HepG2 (cell line): ENCODE results near the gene CUL9. TPM values are rescaled to one million over a fixed set of nuclear protein-coding genes. Genes with fewer than 3 reads are reported as not detected.

Experiments
- ATAC-seq: fragments of 200-7000 bp; cut with Tn5 transposase; 3 replicates; pipeline ENCODE4 v1.9.1; 2020; ENCODE audit warnings: mild to moderate bottlenecking, moderate library complexity
- BruUV-seq: library from RNA; stranded (reverse); fragments of 400-500 nt; replicated peaks from 2 replicates; lab custom pipeline; 2021; lab: Mats Ljungman, UMichigan
- CTCF ChIA-PET: fragments of 300-600 bp; formaldehyde crosslinking; extraction: SDS; loops from one replicate; lab custom pipeline; 2021; ENCODE audit warnings: low total read pairs, inconsistent platforms, low intra/inter-chr PET ratio; lab: Yijun Ruan, JAX
- POLR2A ChIA-PET: fragments of 350-600 bp; sonication (Branson Sonifier 250); formaldehyde crosslinking; loops from one replicate; lab custom pipeline; 2020; ENCODE audit warnings: antibody characterized with exemption, inconsistent platforms; lab: Yijun Ruan, JAX
- DNase-seq: peaks from one replicate; pipeline ENCODE4 v3.0.0-alpha.2; 2015; ENCODE audit warnings: low spot score
- FAIRE-seq: peaks from 3 replicates; lab custom pipeline; 2011; peaks lifted over from hg19 to GRCh38; lab: Jason Lieb, UNC
- H2AFZ ChIP-seq: one replicate; pipeline ENCODE4 v1.6.1; 2011; ENCODE audit warnings: low read length, inconsistent platforms
- H3K27ac ChIP-seq: fragments of 300-600 bp; 3 replicates; pipeline ENCODE4 v1.8.0; 2011; ENCODE audit warnings: mixed run types, mild to moderate bottlenecking, mixed read lengths, low read length, inconsistent platforms; ENCODE audit not compliant: insufficient read depth; ENCODE audit errors: extremely low read length
- H3K27me3 ChIP-seq, 2 experiments: fragments of 200-600 bp in 1 of 2; 2 replicates in 1 of 2; 3 replicates in 1 of 2; pipeline versions ENCODE4 v1.6.0 to v1.8.0; 2011; ENCODE audit warnings: low read length in 2 of 2, mild to moderate bottlenecking in 2 of 2, moderate library complexity in 2 of 2, inconsistent platforms in 1 of 2; ENCODE audit not compliant: insufficient read depth in 2 of 2, control insufficient read depth in 1 of 2
- H3K36me3 ChIP-seq, 2 experiments: fragments of 200-600 bp in 1 of 2; replicated peaks in 1 of 2; 2 replicates in 1 of 2; 3 replicates in 1 of 2; pipeline versions ENCODE4 v1.5.1 to v1.8.0; 2011; ENCODE audit warnings: low read length in 2 of 2, inconsistent platforms in 1 of 2; ENCODE audit not compliant: insufficient read depth in 2 of 2, control insufficient read depth in 1 of 2
- H3K4me1 ChIP-seq: 2 replicates; pipeline ENCODE4 v1.5.1; 2012; ENCODE audit warnings: low read length, inconsistent platforms; ENCODE audit not compliant: insufficient read depth
- H3K4me2 ChIP-seq: 2 replicates; pipeline ENCODE4 v1.6.0; 2011; ENCODE audit warnings: low read depth, low read length, inconsistent platforms
- H3K4me3 ChIP-seq, 3 experiments: fragments of 200-600 bp in 1 of 3; sonication (generic), shearing (Covaris generic) in 1 of 3; replicated peaks in 1 of 3; 2 replicates each; pipeline ENCODE4 v1.5.1; 2011 to 2016; ENCODE audit warnings: low read length in 3 of 3, inconsistent platforms in 2 of 3, low read depth in 2 of 3, mild to moderate bottlenecking in 2 of 3, control low read depth in 1 of 3, mixed read lengths in 1 of 3; ENCODE audit not compliant: insufficient read depth in 1 of 3
- H3K79me2 ChIP-seq: one replicate; pipeline ENCODE4 v1.6.1; 2011; ENCODE audit warnings: low read length, inconsistent platforms; ENCODE audit not compliant: insufficient read depth
- H3K9ac ChIP-seq: 2 replicates; pipeline ENCODE4 v1.6.0; 2011; ENCODE audit warnings: mild to moderate bottlenecking, low read depth, low read length, inconsistent platforms; ENCODE audit not compliant: insufficient read depth
- H3K9me3 ChIP-seq: 2 replicates; pipeline ENCODE4 v1.5.1; 2012; ENCODE audit warnings: mild to moderate bottlenecking, low read length
- H4K20me1 ChIP-seq: 2 replicates; pipeline ENCODE4 v1.6.0; 2011; ENCODE audit warnings: inconsistent platforms, mild to moderate bottlenecking, low read length, moderate library complexity; ENCODE audit not compliant: insufficient read depth
- GPN1 ChIP-seq: sonication (generic); formaldehyde crosslinking; IDR thresholded peaks from 2 replicates; pipeline ENCODE4 v1.5.1; 2020; ENCODE audit warnings: missing genetic modification reagents, borderline replicate concordance
- HNF4A ChIP-seq: sonication (generic); formaldehyde crosslinking; IDR thresholded peaks from 2 replicates; pipeline ENCODE4 v1.4.0; 2020; ENCODE audit warnings: missing genetic modification reagents
- KLF12 ChIP-seq: sonication (generic); formaldehyde crosslinking; IDR thresholded peaks from 2 replicates; pipeline ENCODE4 v1.4.0; 2020; ENCODE audit warnings: missing genetic modification reagents, borderline replicate concordance
- NR2F6 ChIP-seq, 2 experiments: IDR thresholded peaks; 2 replicates each; pipeline ENCODE4 v1.6.1; 2016; ENCODE audit warnings: antibody characterized with exemption in 1 of 2, mild to moderate bottlenecking in 1 of 2
- RBAK ChIP-seq: sonication (generic); formaldehyde crosslinking; IDR thresholded peaks from 2 replicates; pipeline ENCODE4 v1.5.1; 2020; ENCODE audit warnings: mild to moderate bottlenecking, missing genetic modification reagents
- RFX1 ChIP-seq: fragments of 450-650 bp; IDR thresholded peaks from 2 replicates; pipeline ENCODE4 v1.6.1; 2017
- SNAPC2 ChIP-seq: sonication (generic); formaldehyde crosslinking; IDR thresholded peaks from 2 replicates; pipeline ENCODE4 v1.8.1; 2022; ENCODE audit warnings: mild to moderate bottlenecking, missing genetic modification reagents
- ZBTB38 ChIP-seq: sonication (generic); formaldehyde crosslinking; IDR thresholded peaks from 2 replicates; pipeline ENCODE4 v1.5.1; 2020; ENCODE audit warnings: mild to moderate bottlenecking, missing genetic modification reagents
- ZNF253 ChIP-seq: sonication (generic); formaldehyde crosslinking; IDR thresholded peaks from 2 replicates; pipeline ENCODE4 v1.8.0; 2022; ENCODE audit warnings: mild to moderate bottlenecking, missing genetic modification reagents, borderline replicate concordance
- ZNF354B ChIP-seq: sonication (generic); formaldehyde crosslinking; IDR thresholded peaks from 2 replicates; pipeline ENCODE4 v1.8.0; 2022; ENCODE audit warnings: mild to moderate bottlenecking, missing genetic modification reagents
- ZNF7 ChIP-seq: IDR thresholded peaks from 2 replicates; pipeline ENCODE4 v1.6.1; 2016; ENCODE audit warnings: missing biosample characterization, missing genetic modification reagents
- WGBS: methylation state at CpG from one replicate; pipeline ENCODE4 v1.1.6; 2017; ENCODE audit warnings: low lambda C conversion rate; 5-methylcytosine and 5-hydroxymethylcytosine counted together
- in situ Hi-C: cut with HindIII; loops from 2 replicates; pipeline ENCODE4 v1.10.0; 2017; ENCODE audit warnings: low pct_unique_long_range_greater_than_20kb; ENCODE audit not compliant: extremely low pct_ligation_motif_present
- intact Hi-C: fragments of 100-400 bp; cut with micrococcal nuclease; formaldehyde crosslinking; loops from one replicate; pipeline ENCODE4 v1.10.0; 2022; ENCODE audit not compliant: unreplicated experiment
- polyA plus RNA-seq, 8 experiments: library from polyadenylated mRNA; depleted of rRNA in 3 of 8; stranded (reverse) in 7 of 8; unstranded in 1 of 8; fragments of >200 nt; fragmentation: Illumina TruSeq in 4 of 8; extraction: Trizol in 4 of 8; gene quantifications; 2 replicates each; pipeline versions ENCODE4 v1.2.1 to v1.2.3, GENCODE V29; 2011 to 2016; ENCODE audit warnings: low read depth in 4 of 8, missing spikeins in 1 of 8, mixed read lengths in 1 of 8; ENCODE audit not compliant: insufficient read depth in 1 of 8
- total RNA-seq, 5 experiments: library from RNA; depleted of rRNA; stranded (reverse); fragments of >200 nt; fragmentation: Illumina TruSeq; extraction: Trizol; gene quantifications; 2 replicates each; pipeline ENCODE4 v1.2.3, GENCODE V29; 2016; ENCODE audit warnings: low read depth in 1 of 5
- TF ChIP-seq, protein P1 (sequence below): sonication (generic); formaldehyde crosslinking; IDR thresholded peaks from 2 replicates; pipeline ENCODE4 v1.8.1; 2022; ENCODE audit warnings: low read depth, mild to moderate bottlenecking, missing genetic modification reagents
- TF ChIP-seq, protein P2 (sequence below): sonication (generic); formaldehyde crosslinking; conservative IDR thresholded peaks from 2 replicates; pipeline ENCODE4 v1.8.0; 2022; ENCODE audit warnings: low read depth, missing genetic modification reagents
- TF ChIP-seq, protein P3 (sequence below): sonication (generic); formaldehyde crosslinking; IDR thresholded peaks from 2 replicates; pipeline ENCODE4 v1.4.0; 2020; ENCODE audit warnings: missing genetic modification reagents, mild to moderate bottlenecking, borderline replicate concordance
- TF ChIP-seq, protein P4 (sequence below): fragments of 450-650 bp; IDR thresholded peaks from 2 replicates; pipeline ENCODE4 v1.6.1; 2017; ENCODE audit warnings: mild to moderate bottlenecking

The CUL9 gene
- total and polyA plus RNA-seq, 2 of the 13 experiments (the other 11 are each of a cell fraction or from before 2014, with no cell fraction given), result 11.4 to 13.7 TPM

DNA sequence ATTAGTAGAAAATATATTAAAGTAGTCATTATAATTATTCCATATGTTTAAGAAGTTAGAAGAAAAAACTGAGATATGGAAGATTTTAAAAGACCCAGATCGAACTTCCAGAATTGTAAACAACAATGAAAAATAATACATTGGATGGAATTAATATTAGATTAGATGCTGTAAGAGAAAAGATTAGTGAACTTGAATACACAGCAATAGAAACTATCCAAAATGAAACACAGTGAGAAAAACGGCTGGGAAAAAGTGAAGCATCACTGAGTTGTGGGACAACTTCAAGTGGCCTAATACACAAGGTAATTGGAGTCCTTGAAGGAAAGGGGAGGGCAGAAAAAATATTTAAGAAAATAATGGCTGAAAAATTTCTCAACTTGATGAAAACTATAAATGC lies 57.1 kb downstream of the CUL9 start:
- no peak for ATAC-seq
- no peak overlapping the region for H3K4me2 ChIP-seq
- 3% methylated on average over 2 of the region's 2 CpGs for WGBS
- H2AFZ ChIP-seq, result no peak overlapping the region
- H3K27me3 ChIP-seq, result peaks cover 7 to 39% of the 10 kb centered on the region in 2 experiments; a peak in 4 of 5 replicates
- no peaks in the 10 kb centered on the region for H3K9me3 ChIP-seq
- no peaks in the 10 kb centered on the region for H3K36me3 ChIP-seq
- H3K79me2 ChIP-seq, result no peaks in the 10 kb centered on the region
- peaks cover 19% of the 10 kb centered on the region for H3K4me1 ChIP-seq
- no peak overlapping the region for H3K9ac ChIP-seq
- in situ Hi-C loops (no loop called here), intact Hi-C loops (no loop called here)
- ChIA-PET POLR2A (interaction anchor here (1.8 kb wide), 1 partner anchor 23 kb away, joined by 10 read pairs; no protein-coding TSS in a partner anchor), CTCF (no interaction called here)
- no peaks in the 10 kb centered on the region for H4K20me1 ChIP-seq
- BruUV-seq, result no TSS peak
- no peak for FAIRE-seq
- H3K4me3 ChIP-seq, result no peak overlapping the region
- DNase-seq, result no peak
- H3K27ac ChIP-seq, result no peak overlapping the region
- TF ChIP-seq, protein P1, sequence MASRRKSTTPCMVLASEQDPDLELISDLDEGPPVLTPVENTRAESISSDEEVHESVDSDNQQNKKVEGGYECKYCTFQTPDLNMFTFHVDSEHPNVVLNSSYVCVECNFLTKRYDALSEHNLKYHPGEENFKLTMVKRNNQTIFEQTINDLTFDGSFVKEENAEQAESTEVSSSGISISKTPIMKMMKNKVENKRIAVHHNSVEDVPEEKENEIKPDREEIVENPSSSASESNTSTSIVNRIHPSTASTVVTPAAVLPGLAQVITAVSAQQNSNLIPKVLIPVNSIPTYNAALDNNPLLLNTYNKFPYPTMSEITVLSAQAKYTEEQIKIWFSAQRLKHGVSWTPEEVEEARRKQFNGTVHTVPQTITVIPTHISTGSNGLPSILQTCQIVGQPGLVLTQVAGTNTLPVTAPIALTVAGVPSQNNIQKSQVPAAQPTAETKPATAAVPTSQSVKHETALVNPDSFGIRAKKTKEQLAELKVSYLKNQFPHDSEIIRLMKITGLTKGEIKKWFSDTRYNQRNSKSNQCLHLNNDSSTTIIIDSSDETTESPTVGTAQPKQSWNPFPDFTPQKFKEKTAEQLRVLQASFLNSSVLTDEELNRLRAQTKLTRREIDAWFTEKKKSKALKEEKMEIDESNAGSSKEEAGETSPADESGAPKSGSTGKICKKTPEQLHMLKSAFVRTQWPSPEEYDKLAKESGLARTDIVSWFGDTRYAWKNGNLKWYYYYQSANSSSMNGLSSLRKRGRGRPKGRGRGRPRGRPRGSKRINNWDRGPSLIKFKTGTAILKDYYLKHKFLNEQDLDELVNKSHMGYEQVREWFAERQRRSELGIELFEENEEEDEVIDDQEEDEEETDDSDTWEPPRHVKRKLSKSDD (CRISPR knock-in tag), result no peak
- TF ChIP-seq ZBTB38 (CRISPR knock-in tag) (no peak), RBAK (CRISPR knock-in tag) (no peak), ZNF354B (CRISPR knock-in tag) (no peak), RFX1 (no peak), KLF12 (CRISPR knock-in tag) (no peak), HNF4A (CRISPR knock-in tag) (no peak), ZNF253 (CRISPR knock-in tag) (no peak), NR2F6 (IDR thresholded peaks at IDR 0.05) (no peak), NR2F6 (CRISPR knock-in tag; IDR thresholded peaks at IDR 0.05) (no peak), SNAPC2 (CRISPR knock-in tag) (no peak), ZNF7 (CRISPR knock-in tag) (no peak), GPN1 (CRISPR knock-in tag) (no peak)
- TF ChIP-seq, protein P2, sequence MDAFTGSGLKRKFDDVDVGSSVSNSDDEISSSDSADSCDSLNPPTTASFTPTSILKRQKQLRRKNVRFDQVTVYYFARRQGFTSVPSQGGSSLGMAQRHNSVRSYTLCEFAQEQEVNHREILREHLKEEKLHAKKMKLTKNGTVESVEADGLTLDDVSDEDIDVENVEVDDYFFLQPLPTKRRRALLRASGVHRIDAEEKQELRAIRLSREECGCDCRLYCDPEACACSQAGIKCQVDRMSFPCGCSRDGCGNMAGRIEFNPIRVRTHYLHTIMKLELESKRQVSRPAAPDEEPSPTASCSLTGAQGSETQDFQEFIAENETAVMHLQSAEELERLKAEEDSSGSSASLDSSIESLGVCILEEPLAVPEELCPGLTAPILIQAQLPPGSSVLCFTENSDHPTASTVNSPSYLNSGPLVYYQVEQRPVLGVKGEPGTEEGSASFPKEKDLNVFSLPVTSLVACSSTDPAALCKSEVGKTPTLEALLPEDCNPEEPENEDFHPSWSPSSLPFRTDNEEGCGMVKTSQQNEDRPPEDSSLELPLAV (CRISPR knock-in tag), result no peak
- TF ChIP-seq, protein P3, sequence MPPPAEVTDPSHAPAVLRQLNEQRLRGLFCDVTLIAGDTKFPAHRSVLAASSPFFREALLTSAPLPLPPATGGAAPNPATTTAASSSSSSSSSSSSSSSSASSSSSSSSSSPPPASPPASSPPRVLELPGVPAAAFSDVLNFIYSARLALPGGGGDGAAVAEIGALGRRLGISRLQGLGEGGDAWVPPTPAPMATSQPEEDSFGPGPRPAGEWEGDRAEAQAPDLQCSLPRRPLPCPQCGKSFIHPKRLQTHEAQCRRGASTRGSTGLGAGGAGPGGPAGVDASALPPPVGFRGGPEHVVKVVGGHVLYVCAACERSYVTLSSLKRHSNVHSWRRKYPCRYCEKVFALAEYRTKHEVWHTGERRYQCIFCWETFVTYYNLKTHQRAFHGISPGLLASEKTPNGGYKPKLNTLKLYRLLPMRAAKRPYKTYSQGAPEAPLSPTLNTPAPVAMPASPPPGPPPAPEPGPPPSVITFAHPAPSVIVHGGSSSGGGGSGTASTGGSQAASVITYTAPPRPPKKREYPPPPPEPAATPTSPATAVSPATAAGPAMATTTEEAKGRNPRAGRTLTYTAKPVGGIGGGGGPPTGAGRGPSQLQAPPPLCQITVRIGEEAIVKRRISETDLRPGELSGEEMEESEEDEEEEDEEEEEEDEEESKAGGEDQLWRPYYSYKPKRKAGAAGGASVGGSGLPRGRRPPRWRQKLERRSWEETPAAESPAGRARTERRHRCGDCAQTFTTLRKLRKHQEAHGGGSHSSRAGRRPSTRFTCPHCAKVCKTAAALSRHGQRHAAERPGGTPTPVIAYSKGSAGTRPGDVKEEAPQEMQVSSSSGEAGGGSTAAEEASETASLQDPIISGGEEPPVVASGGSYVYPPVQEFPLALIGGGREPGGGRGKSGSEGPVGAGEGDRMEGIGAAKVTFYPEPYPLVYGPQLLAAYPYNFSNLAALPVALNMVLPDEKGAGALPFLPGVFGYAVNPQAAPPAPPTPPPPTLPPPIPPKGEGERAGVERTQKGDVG (CRISPR knock-in tag), result no peak
- TF ChIP-seq, protein P4, sequence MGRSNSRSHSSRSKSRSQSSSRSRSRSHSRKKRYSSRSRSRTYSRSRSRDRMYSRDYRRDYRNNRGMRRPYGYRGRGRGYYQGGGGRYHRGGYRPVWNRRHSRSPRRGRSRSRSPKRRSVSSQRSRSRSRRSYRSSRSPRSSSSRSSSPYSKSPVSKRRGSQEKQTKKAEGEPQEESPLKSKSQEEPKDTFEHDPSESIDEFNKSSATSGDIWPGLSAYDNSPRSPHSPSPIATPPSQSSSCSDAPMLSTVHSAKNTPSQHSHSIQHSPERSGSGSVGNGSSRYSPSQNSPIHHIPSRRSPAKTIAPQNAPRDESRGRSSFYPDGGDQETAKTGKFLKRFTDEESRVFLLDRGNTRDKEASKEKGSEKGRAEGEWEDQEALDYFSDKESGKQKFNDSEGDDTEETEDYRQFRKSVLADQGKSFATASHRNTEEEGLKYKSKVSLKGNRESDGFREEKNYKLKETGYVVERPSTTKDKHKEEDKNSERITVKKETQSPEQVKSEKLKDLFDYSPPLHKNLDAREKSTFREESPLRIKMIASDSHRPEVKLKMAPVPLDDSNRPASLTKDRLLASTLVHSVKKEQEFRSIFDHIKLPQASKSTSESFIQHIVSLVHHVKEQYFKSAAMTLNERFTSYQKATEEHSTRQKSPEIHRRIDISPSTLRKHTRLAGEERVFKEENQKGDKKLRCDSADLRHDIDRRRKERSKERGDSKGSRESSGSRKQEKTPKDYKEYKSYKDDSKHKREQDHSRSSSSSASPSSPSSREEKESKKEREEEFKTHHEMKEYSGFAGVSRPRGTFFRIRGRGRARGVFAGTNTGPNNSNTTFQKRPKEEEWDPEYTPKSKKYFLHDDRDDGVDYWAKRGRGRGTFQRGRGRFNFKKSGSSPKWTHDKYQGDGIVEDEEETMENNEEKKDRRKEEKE, result no peak
